Tibial nerve (tissue), 4 donors: Measurements from ENCODE around the gene FKBP1A. TPM values are rescaled to one million over a fixed set of nuclear protein-coding genes. Genes with fewer than 3 reads are reported as not detected.
A peak's percentile ranks its signal among the peaks of the same experiment; 100 is the strongest.

ENCODE experiments used
- DNase-seq, 2 donors: peaks; one replicate each; pipeline ENCODE4 v3.0.0-alpha.2; 2019; ENCODE audit warnings: low spot score in 2 of 2
- H3K27ac ChIP-seq, 4 donors: fragments of 200-600 bp; sonication (generic) in 3 of 4; one replicate each; pipeline ENCODE4 v1.5.1; 2017 to 2019; ENCODE audit warnings: mild to moderate bottlenecking in 1 of 4
- H3K27me3 ChIP-seq, 2 donors: fragments of 200-600 bp; sonication (generic) in 1 of 2; one replicate each; pipeline versions ENCODE4 v1.5.1 to v1.6.0; 2017 to 2019
- H3K36me3 ChIP-seq, 3 donors: fragments of 200-600 bp; sonication (generic); one replicate each; pipeline ENCODE4 v1.5.1; 2018 to 2019
- H3K4me1 ChIP-seq, 4 donors: fragments of 200-600 bp; sonication (generic) in 3 of 4; one replicate each; pipeline ENCODE4 v1.5.1; 2017 to 2019
- H3K4me3 ChIP-seq, 4 donors: fragments of 200-600 bp; sonication (generic) in 3 of 4; one replicate each; pipeline ENCODE4 v1.5.1; 2017 to 2019; ENCODE audit warnings: mild to moderate bottlenecking in 1 of 4, moderate library complexity in 1 of 4
- H3K9me3 ChIP-seq, 4 donors: fragments of 200-600 bp; sonication (generic) in 3 of 4; one replicate each; pipeline ENCODE4 v1.5.1; 2017 to 2019
- CTCF ChIP-seq, 5 experiments: fragments of 200-600 bp in 3 of 5; fragments of 450-650 bp in 2 of 5; sonication (generic) in 3 of 5; IDR thresholded peaks; one replicate each; pipeline ENCODE4 v1.5.1; 2016 to 2019; ENCODE audit warnings: antibody characterized with exemption in 5 of 5, mild to moderate bottlenecking in 3 of 5, moderate library complexity in 2 of 5
- EP300 ChIP-seq, 2 donors: sonication (generic); formaldehyde crosslinking; IDR thresholded peaks; one replicate each; pipeline ENCODE4 v1.6.1; 2017; ENCODE audit warnings: antibody characterized with exemption in 2 of 2, mild to moderate bottlenecking in 1 of 2
- POLR2A ChIP-seq, 2 donors: fragments of 450-650 bp; IDR thresholded peaks; one replicate each; pipeline ENCODE4 v1.6.1; 2017; ENCODE audit warnings: antibody characterized with exemption in 2 of 2, mild to moderate bottlenecking in 2 of 2, moderate library complexity in 2 of 2
- WGBS, 2 donors: methylation state at CpG; one replicate each; pipeline ENCODE4 v1.1.5; 2018; 5-methylcytosine and 5-hydroxymethylcytosine counted together
- total RNA-seq, 4 donors: library from RNA; depleted of rRNA; stranded (reverse); fragments of >200 nt; gene quantifications; one replicate each; pipeline ENCODE4 v1.1.0, GENCODE V29; 2016

The FKBP1A gene
- total RNA-seq, 4 donors from 2014 or later: 92.2 to 172 (median 130) TPM

GRCh38 chr20:1321654-1321939 lies 71.3 kb downstream of the FKBP1A start:
- H3K27ac ChIP-seq: peak overlapping the region in 1 of 4 donors; percentile 23
- no peak for TF ChIP-seq EP300 (IDR thresholded peaks at IDR 0.05)
- no peak for TF ChIP-seq POLR2A (IDR thresholded peaks at IDR 0.05)
- TF ChIP-seq CTCF (IDR thresholded peaks at IDR 0.05): no peak
- H3K27me3 ChIP-seq: no peaks in the 10 kb centered on the region
- no peaks in the 10 kb centered on the region for H3K36me3 ChIP-seq
- no peak overlapping the region for H3K4me3 ChIP-seq
- 46 to 68% methylated on average over 4 of the region's 4 CpGs for WGBS, 2 donors
- no peaks in the 10 kb centered on the region for H3K9me3 ChIP-seq
- H3K4me1 ChIP-seq: peaks cover 0 to 15% (median 8%) of the 10 kb centered on the region in 4 donors
- DNase-seq: no peak

- Histone ChIP-seq H3K4me1 (peaks cover 0 to 10% (median 3%) of the 10 kb centered on the region in 4 donors), H3K27ac (peak overlapping the region in 1 of 4 donors; percentile 23), H3K36me3 (no peaks in the 10 kb centered on the region), H3K4me3 (no peak overlapping the region), H3K27me3 (no peaks in the 10 kb centered on the region), H3K9me3 (no peaks in the 10 kb centered on the region)
- DNase-seq: no peak
- 69 to 74% methylated on average over 17 of the region's 17 CpGs for WGBS, 2 donors
- TF ChIP-seq EP300 (IDR thresholded peaks at IDR 0.05): no peak
- TF ChIP-seq CTCF (IDR thresholded peaks at IDR 0.05): no peak
- no peak for TF ChIP-seq POLR2A (IDR thresholded peaks at IDR 0.05)
Observed at GRCh38 chr20:1320902-1321653, 71.8 kb downstream of the FKBP1A start.

GRCh38 chr20:1320016-1320415 lies 72.8 kb downstream of the FKBP1A start:
- peaks cover 0 to 6% (median 2%) of the 10 kb centered on the region in 4 donors for H3K4me1 ChIP-seq

GRCh38 chr20:1319462-1319861 lies 73.4 kb downstream of the FKBP1A start:
- no peaks in the 10 kb centered on the region for H3K27me3 ChIP-seq
- H3K4me1 ChIP-seq: peaks cover 0 to under 1% (median 0%) of the 10 kb centered on the region in 4 donors
- WGBS, 2 donors: 70% methylated on average over 3 of the region's 4 CpGs; no CpG with 5 or more reads in 1 of the 2 donors
- no peak for DNase-seq
- H3K27ac ChIP-seq: no peak overlapping the region
- H3K4me3 ChIP-seq: no peak overlapping the region
- H3K36me3 ChIP-seq: no peaks in the 10 kb centered on the region
- TF ChIP-seq EP300 (IDR thresholded peaks at IDR 0.05) (no peak), POLR2A (IDR thresholded peaks at IDR 0.05) (no peak), CTCF (IDR thresholded peaks at IDR 0.05) (no peak)
- no peaks in the 10 kb centered on the region for H3K9me3 ChIP-seq

More at GRCh38 chr20:1320016-1320415, 72.8 kb downstream of the FKBP1A start:
- Histone ChIP-seq H3K9me3 (no peaks in the 10 kb centered on the region), H3K4me3 (no peak overlapping the region), H3K27ac (no peak overlapping the region), H3K27me3 (no peaks in the 10 kb centered on the region), H3K36me3 (no peaks in the 10 kb centered on the region)
- TF ChIP-seq CTCF (IDR thresholded peaks at IDR 0.05) (no peak), EP300 (IDR thresholded peaks at IDR 0.05) (no peak), POLR2A (IDR thresholded peaks at IDR 0.05) (no peak)
- WGBS, 2 donors: 89 to 93% methylated on average over 6 of the region's 6 CpGs
- DNase-seq: no peak

- WGBS, 2 donors: 81 to 88% methylated on average over 4 of the region's 4 CpGs
- DNase-seq: no peak
- H3K4me3 ChIP-seq: no peak overlapping the region
- no peaks in the 10 kb centered on the region for H3K36me3 ChIP-seq
- H3K9me3 ChIP-seq: no peaks in the 10 kb centered on the region
- H3K4me1 ChIP-seq: peaks cover 0 to under 1% (median 0%) of the 10 kb centered on the region in 4 donors
- H3K27me3 ChIP-seq: no peaks in the 10 kb centered on the region
- H3K27ac ChIP-seq: no peak overlapping the region
- TF ChIP-seq EP300 (IDR thresholded peaks at IDR 0.05): no peak
- no peak for TF ChIP-seq POLR2A (IDR thresholded peaks at IDR 0.05)
- TF ChIP-seq CTCF (IDR thresholded peaks at IDR 0.05): no peak
Observed at GRCh38 chr20:1319051-1319450, 73.8 kb downstream of the FKBP1A start.
